NCI-H2171 (cell line): Measurements from ENCODE around the gene RPP30.
"Not testable (repeated sequence)": the region's sequence is repeated elsewhere in the genome, so short reads cannot be mapped to it uniquely, and the experiment has no call there.

Source experiments
- DNase-seq: peaks from one replicate; lab custom pipeline; 2025; lab: John Stamatoyannopoulos, UW

RPP30 gene

GRCh38 chr10:90871279-90871765, 452 bp upstream of the RPP30 start:
- DNase-seq: no peak

DNA sequence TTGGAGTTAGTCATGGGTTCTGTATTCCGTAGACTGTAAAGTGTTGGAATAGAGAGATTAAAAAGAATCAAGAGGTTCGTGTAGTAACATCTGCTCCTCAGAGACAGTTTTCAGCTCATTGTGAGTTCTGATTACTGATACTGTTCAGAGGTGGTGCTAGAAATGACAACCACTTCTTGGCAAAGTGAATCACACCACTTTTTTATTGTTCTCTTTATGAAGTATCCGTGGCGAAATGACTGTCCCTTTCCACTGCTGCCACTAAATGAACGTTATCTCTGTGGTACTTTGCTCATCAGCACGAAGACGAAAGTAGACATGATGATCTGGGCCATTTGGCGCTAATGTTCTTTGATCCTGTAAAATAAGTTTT, 860 bp downstream of the RPP30 start:
- DNase-seq: no peak

DNA sequence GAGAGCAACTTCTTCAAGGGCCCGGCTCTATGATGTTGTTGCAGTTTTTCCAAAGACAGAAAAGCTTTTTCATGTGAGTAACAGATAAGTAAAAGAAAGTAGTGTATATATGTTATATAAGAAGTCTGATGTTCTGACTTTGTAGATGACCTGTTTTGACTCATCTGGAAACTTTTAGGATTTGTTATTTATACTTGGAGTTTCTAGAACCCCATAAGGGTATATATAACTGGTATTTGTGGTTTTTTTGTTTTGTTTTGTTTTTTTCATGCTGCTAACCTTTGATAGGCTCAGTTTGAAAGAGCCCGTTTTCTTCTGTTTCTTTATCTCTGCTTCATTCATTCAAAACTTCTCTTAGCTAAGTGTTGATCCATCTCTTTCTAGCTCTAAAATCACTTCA, 7.3 kb downstream of the RPP30 start:
- no peak for DNase-seq

- DNase-seq: peak; percentile 12
Measured at GRCh38 chr10:90880059-90880719, 8.4 kb downstream of the RPP30 start.

DNA sequence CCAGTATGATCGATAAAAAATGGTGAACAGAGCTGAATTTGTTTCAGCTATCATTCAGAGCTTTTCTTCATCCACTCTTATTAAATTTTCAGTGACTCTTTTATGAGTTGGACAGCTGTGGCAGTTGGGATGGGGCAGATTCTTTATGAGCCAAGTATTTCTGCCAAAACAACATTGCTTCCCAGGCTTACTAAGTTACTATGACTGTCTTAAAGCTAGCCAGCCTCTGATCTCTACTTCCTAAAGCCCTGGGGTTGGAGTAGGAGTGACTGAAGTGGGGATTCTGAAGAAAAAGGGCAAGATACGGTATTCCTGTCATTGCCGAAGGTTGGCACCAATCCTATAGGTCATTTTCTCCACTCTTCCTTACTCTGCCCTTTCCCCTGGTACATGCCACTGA, 12.7 kb downstream of the RPP30 start:
- DNase-seq: no peak

DNA sequence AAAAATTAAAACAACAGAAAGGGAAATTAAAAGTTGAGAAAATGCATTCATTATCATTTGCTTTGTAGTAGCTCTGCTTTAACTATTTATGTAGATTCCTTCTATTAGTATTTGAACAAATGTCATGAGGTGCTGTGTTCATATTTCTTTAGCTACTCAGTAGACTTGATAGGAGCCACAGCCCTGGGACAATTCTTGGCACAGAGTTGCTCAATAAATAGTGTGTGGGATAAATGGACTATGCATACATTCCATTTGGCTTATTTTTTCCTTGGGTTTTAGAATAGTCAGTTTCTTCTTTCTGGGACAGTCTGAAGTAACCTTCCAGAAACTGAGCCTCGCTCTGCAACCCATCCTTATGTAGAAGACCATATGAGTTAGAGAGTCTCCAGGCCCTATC, 13.4 kb downstream of the RPP30 start:
- no peak for DNase-seq

DNA sequence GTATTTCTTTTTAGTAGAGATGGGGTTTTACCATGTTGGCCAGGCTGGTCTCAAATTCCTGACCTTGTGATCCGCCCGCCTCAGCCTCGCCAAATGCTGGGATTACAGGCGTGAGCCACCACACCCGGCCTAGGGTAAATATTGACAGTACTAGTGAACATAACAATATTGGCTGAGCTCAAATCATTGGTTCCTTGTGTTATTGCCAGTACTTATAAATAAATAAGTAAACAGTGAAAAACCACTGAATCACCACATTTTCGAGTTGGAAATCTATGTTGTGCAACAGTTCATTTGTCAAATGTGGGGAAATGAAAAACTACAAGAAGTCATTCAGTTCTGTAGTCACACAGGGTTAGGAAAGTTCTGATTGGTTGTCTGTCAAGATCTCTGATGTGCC, 15.8 kb downstream of the RPP30 start:
- DNase-seq: no peak

DNA sequence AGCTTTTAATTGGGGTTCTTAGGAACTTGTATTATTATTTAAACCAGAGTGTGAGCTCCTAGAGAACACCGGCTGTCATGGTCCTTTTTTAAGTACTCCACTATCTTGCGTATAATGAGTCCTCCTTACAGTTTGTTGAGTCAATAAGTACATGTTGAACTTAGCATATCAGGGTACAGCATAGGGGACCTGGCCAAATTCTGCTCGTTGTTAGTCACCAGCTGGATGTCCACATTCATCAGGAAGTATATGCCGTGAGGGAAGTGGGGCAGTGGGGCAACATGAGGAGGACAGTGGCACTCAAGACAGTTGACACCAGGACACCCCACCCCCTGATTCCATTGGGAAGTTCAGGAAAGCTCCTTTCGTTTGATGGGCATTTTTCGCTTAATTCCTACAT, 16.6 kb downstream of the RPP30 start:
- DNase-seq: no peak

- no peak for DNase-seq
Measured at GRCh38 chr10:90889636-90890035, 17.9 kb downstream of the RPP30 start.

GRCh38 chr10:90890347-90890746, 18.6 kb downstream of the RPP30 start:
- DNase-seq: no peak

DNA sequence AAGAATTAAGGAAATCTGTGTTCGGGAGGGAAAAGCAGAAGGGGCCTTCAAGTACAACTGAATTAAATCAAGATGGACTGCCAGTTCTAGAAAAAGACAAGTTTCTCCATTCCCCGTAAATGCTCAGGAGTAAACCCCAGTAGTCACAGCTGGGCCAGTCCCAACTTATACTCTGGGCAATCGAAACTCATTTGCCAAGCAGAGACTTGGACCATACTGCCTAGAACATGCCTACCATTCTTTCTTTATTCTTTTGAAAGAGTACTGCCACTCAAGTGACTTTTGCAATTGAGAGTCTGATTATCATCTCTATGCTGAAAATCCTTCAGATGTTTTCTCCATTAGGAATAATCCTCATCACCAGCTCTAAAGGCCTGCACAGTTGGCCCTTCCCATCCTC, 21.4 kb downstream of the RPP30 start:
- DNase-seq: no peak

GRCh38 chr10:90896916-90897315, 25.1 kb downstream of the RPP30 start:
- DNase-seq: not testable (repeated sequence)

- DNase-seq: no peak
Measured at GRCh38 chr10:90905925-90906324, 34.2 kb downstream of the RPP30 start.

- no peak for DNase-seq
Measured at GRCh38 chr10:90906596-90906995, 34.8 kb downstream of the RPP30 start.

DNA sequence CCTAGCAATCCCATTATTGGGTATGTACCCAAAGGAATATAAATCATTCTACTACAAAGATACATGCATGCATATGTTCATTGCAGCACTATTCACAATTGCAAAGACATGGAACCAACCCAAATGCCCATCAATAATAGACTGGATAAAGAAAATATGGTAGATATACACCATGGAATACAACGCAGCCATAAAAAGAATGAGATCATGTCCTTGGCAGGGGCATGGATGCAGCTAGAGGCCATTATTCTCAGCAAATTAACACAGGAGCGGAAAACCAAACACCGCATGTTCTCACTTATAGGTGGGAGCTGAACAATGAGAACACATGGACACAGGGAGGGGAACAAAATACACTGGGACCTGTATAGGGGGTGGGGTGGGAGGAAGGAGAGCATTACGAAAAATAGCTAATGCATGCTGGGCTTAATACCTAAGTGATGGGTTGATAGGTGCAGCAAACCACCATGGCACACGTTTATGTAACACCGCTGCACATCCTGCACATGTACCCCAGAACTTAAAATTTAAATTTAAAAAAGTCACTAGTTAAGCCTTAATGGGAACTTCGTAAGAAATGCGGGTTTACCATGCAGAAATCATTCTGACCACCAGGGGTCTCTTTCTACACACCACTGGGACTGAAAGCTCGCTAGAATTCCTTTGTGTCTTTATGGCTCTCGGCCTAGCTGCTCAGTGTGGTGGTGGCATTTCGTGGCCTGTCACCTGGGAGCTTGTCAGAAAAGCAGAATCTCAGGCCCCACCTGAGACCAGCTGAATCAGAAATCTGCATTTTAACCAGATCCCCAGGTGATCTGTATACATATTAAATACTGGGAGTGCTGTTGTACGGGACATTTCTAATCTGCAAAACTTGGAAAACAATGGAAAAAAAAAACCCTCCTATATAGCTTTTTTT, 39.6 kb downstream of the RPP30 start:
- DNase-seq: peak; percentile 50

- DNase-seq: no peak
Measured at GRCh38 chr10:90912174-90912573, 40.4 kb downstream of the RPP30 start.

GRCh38 chr10:90912854-90913479, 41.2 kb downstream of the RPP30 start:
- no peak for DNase-seq

DNA sequence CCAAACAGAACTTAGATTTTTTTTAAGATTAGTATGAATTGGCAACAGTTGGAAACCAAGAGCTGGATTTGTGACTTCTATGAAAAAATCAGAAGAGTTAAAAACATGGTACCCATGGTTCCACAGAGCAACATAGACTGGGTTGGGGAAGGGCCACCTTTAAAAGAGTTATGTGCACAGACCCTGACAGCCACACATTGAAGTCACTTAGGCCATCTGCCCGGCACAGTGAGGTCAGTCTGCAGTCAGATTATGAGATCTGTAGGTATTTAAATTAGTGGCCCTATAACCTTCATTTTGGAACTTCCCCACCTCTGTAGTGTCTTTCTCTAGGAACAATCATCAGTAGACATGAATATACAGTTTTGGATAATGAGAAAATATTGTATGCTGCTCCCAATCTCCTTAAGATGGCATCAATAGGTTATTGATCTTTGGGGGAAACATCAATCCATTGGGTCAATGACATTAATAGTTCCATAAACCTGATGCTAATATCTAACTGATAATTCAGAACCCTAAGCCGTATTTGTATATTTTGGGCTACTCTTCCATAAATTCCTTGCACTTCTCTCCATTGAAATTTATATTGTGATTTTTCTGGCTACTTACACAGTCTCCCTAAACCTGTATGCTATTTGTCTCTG, 42.1 kb downstream of the RPP30 start:
- no peak for DNase-seq

GRCh38 chr10:90914992-90915765, 43.4 kb downstream of the RPP30 start:
- DNase-seq: no peak

DNA sequence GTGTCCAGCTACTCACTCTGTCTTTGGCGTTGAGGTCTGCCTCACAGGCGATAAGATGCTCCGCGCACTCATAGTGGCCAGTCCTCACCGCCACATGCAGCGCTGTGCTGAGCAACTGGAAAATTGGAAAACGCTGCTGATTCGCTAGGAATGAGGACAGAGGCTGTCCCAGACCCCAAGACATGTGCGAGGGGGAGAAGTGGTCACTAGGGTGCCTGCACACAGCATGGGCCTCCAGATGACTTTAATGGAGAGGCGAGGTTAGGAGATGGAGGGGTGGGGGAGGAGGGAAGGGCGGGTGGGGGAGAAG, 43.9 kb downstream of the RPP30 start:
- no peak for DNase-seq

- DNase-seq: no peak
Measured at GRCh38 chr10:90916392-90917237, 44.8 kb downstream of the RPP30 start.
